Hepatocyte (in vitro differentiated cells): Measurements from ENCODE around the gene ASPHD2. TPM values are rescaled to one million over a fixed set of nuclear protein-coding genes. Genes with fewer than 3 reads are reported as not detected.

ENCODE experiments used
- DNase-seq: peaks from one replicate; pipeline ENCODE4 v3.0.0-alpha.2; 2016; ENCODE audit warnings: low spot score
- H2AFZ ChIP-seq: fragments of 200-600 bp; sonication (generic); 2 replicates; pipeline ENCODE4 v1.6.0; 2016; ENCODE audit warnings: antibody characterized with exemption, mild to moderate bottlenecking
- H3K27ac ChIP-seq: fragments of 200-600 bp; sonication (generic); 2 replicates; pipeline ENCODE4 v1.5.1; 2016; ENCODE audit warnings: mild to moderate bottlenecking
- H3K27me3 ChIP-seq: fragments of 200-600 bp; sonication (generic); 2 replicates; pipeline ENCODE4 v1.6.1; 2016
- H3K36me3 ChIP-seq: fragments of 200-600 bp; sonication (generic); replicated peaks from 2 replicates; pipeline ENCODE4 v1.5.1; 2016; ENCODE audit warnings: low read depth; ENCODE audit not compliant: insufficient read depth
- H3K4me1 ChIP-seq: fragments of 200-600 bp; sonication (generic); 2 replicates; pipeline ENCODE4 v1.5.1; 2016; ENCODE audit warnings: mild to moderate bottlenecking, moderate library complexity; ENCODE audit not compliant: insufficient read depth
- H3K4me2 ChIP-seq: fragments of 200-600 bp; sonication (generic); 2 replicates; pipeline ENCODE4 v1.6.0; 2016
- H3K4me3 ChIP-seq: fragments of 200-600 bp; sonication (generic); 2 replicates; pipeline ENCODE4 v1.5.1; 2016; ENCODE audit warnings: mild to moderate bottlenecking
- H3K79me2 ChIP-seq: fragments of 200-600 bp; sonication (generic); 2 replicates; pipeline ENCODE4 v1.6.0; 2017; ENCODE audit warnings: mild to moderate bottlenecking
- H3K9me2 ChIP-seq: fragments of 200-600 bp; sonication (generic); replicated peaks from 2 replicates; pipeline ENCODE4 v1.6.0; 2017; ENCODE audit warnings: mild to moderate bottlenecking; ENCODE audit not compliant: insufficient read depth
- H3K9me3 ChIP-seq: fragments of 200-600 bp; sonication (generic); 2 replicates; pipeline ENCODE4 v1.5.1; 2016; ENCODE audit warnings: low read depth, mild to moderate bottlenecking
- H4K20me1 ChIP-seq: fragments of 200-600 bp; sonication (generic); 2 replicates; pipeline ENCODE4 v1.6.0; 2016; ENCODE audit warnings: mild to moderate bottlenecking; ENCODE audit not compliant: insufficient read depth, poor library complexity, severe bottlenecking
- CTCF ChIP-seq: fragments of 200-600 bp; sonication (generic); IDR thresholded peaks from 2 replicates; pipeline ENCODE4 v1.5.1; 2016; ENCODE audit warnings: antibody characterized with exemption, mild to moderate bottlenecking; ENCODE audit not compliant: poor library complexity
- EZH2 ChIP-seq: fragments of 200-600 bp; sonication (generic); IDR thresholded peaks from 2 replicates; pipeline ENCODE4 v1.6.1; 2016; ENCODE audit warnings: antibody characterized with exemption, mild to moderate bottlenecking, borderline replicate concordance
- EZH2phosphoT487 ChIP-seq: fragments of 200-600 bp; sonication (generic); IDR thresholded peaks from one replicate; pipeline ENCODE4 v1.6.1; 2018; ENCODE audit warnings: antibody characterized with exemption, mild to moderate bottlenecking, low read depth, moderate library complexity; ENCODE audit not compliant: unreplicated experiment, severe bottlenecking
- WGBS: methylation state at CpG from one replicate; pipeline ENCODE4 v1.1.6; 2016; ENCODE audit warnings: low lambda C conversion rate; ENCODE audit errors: missing lambda C conversion rate; 5-methylcytosine and 5-hydroxymethylcytosine counted together
- polyA plus RNA-seq: library from polyadenylated mRNA; unstranded; fragments of >200 nt; fragmentation: Nextera tagmentation; extraction: Ambion mirVana; gene quantifications from 2 replicates; pipeline ENCODE4 v1.2.1, GENCODE V29; 2016
- total RNA-seq: library from RNA; depleted of rRNA; stranded (reverse); fragments of >200 nt; gene quantifications from 2 replicates; pipeline ENCODE4 v1.2.3, GENCODE V29; 2014

Gene ASPHD2
- total and polyA plus RNA-seq, 2 experiments from 2014 or later: 1.2 to 2.6 TPM

- Histone ChIP-seq H3K27me3 (no peaks in the 10 kb centered on the region), H3K4me3 (no peak overlapping the region), H4K20me1 (no peaks in the 10 kb centered on the region), H3K4me2 (no peak overlapping the region), H3K27ac (no peak overlapping the region), H3K9me3 (no peaks in the 10 kb centered on the region), H3K36me3 (no peaks in the 10 kb centered on the region), H3K79me2 (no peaks in the 10 kb centered on the region), H2AFZ (no peak overlapping the region), H3K4me1 (no peaks in the 10 kb centered on the region), H3K9me2 (no peaks in the 10 kb centered on the region)
- TF ChIP-seq EZH2phosphoT487 (no peak), EZH2 (no peak), CTCF (no peak)
- no peak for DNase-seq
- WGBS: 95% methylated on average over 9 of the region's 9 CpGs
These were observed 24.2 kb downstream of the ASPHD2 start for GRCh38 chr22:26453216-26453615.

GRCh38 chr22:26453812-26454500 is 24.9 kb downstream of the ASPHD2 start:
- no peaks in the 10 kb centered on the region for H3K9me3 ChIP-seq
- H3K27me3 ChIP-seq: no peaks in the 10 kb centered on the region
- no peak for DNase-seq
- no peaks in the 10 kb centered on the region for H3K9me2 ChIP-seq
- H3K27ac ChIP-seq: no peak overlapping the region
- H3K4me3 ChIP-seq: no peak overlapping the region
- TF ChIP-seq CTCF: no peak
- TF ChIP-seq EZH2: no peak
- no peak for TF ChIP-seq EZH2phosphoT487
- H4K20me1 ChIP-seq: no peaks in the 10 kb centered on the region
- no peak overlapping the region for H2AFZ ChIP-seq
- no peaks in the 10 kb centered on the region for H3K36me3 ChIP-seq
- H3K4me2 ChIP-seq: no peak overlapping the region
- H3K79me2 ChIP-seq: no peaks in the 10 kb centered on the region
- no peaks in the 10 kb centered on the region for H3K4me1 ChIP-seq
- WGBS: 88% methylated on average over 5 of the region's 5 CpGs

- H3K4me1 ChIP-seq: no peaks in the 10 kb centered on the region
- H4K20me1 ChIP-seq: peaks cover 7% of the 10 kb centered on the region
- no peak overlapping the region for H3K4me2 ChIP-seq
- WGBS: 97% methylated on average over 26 of the region's 26 CpGs
- no peaks in the 10 kb centered on the region for H3K27me3 ChIP-seq
- TF ChIP-seq EZH2phosphoT487: no peak
- H3K27ac ChIP-seq: no peak overlapping the region
- peaks cover 19% of the 10 kb centered on the region for H3K79me2 ChIP-seq
- no peaks in the 10 kb centered on the region for H3K9me2 ChIP-seq
- H3K9me3 ChIP-seq: no peaks in the 10 kb centered on the region
- no peak overlapping the region for H3K4me3 ChIP-seq
- H3K36me3 ChIP-seq: no peaks in the 10 kb centered on the region
- DNase-seq: no peak
- no peak overlapping the region for H2AFZ ChIP-seq
These were observed 28.7 kb downstream of the ASPHD2 start for GRCh38 chr22:26457661-26458272.

- WGBS: 97% methylated on average over 6 of the region's 6 CpGs
These were observed 31.1 kb downstream of the ASPHD2 start for GRCh38 chr22:26460202-26460601.

More at GRCh38 chr22:26460202-26460601, 31.1 kb downstream of the ASPHD2 start:
- TF ChIP-seq EZH2phosphoT487: no peak
- no peak for TF ChIP-seq EZH2
- TF ChIP-seq CTCF: no peak
- peaks cover 7% of the 10 kb centered on the region for H4K20me1 ChIP-seq
- H3K27me3 ChIP-seq: no peaks in the 10 kb centered on the region
- no peaks in the 10 kb centered on the region for H3K9me3 ChIP-seq
- H3K27ac ChIP-seq: no peak overlapping the region
- H3K4me2 ChIP-seq: no peak overlapping the region
- no peak overlapping the region for H3K4me3 ChIP-seq
- no peak for DNase-seq
- H2AFZ ChIP-seq: no peak overlapping the region
- H3K79me2 ChIP-seq: peaks cover 19% of the 10 kb centered on the region
- H3K4me1 ChIP-seq: peaks cover 4% of the 10 kb centered on the region
- H3K36me3 ChIP-seq: no peaks in the 10 kb centered on the region
- H3K9me2 ChIP-seq: no peaks in the 10 kb centered on the region
